Right atrium auricular region (tissue), 2 donors: ENCODE measurements around the gene ATP1B3. TPM values are rescaled to one million over a fixed set of nuclear protein-coding genes. Genes with fewer than 3 reads are reported as not detected.

Experiments
- DNase-seq: peaks from one replicate; pipeline ENCODE4 v3.0.0-alpha.2; 2019; ENCODE audit warnings: low spot score
- H3K27ac ChIP-seq, 2 donors: fragments of 200-600 bp; sonication (generic); 1 replicate in 1 of 2; 2 replicates in 1 of 2; pipeline ENCODE4 v1.5.1; 2016 to 2019
- H3K27me3 ChIP-seq, 2 donors: fragments of 200-600 bp; sonication (generic); one replicate each; pipeline versions ENCODE4 v1.5.1 to v1.6.0; 2017 to 2019
- H3K36me3 ChIP-seq: fragments of 200-600 bp; sonication (generic); one replicate; pipeline ENCODE4 v1.5.1; 2016
- H3K4me1 ChIP-seq, 2 donors: fragments of 200-600 bp; sonication (generic); one replicate each; pipeline versions ENCODE4 v1.5.1 to v1.6.0; 2017 to 2019
- H3K4me3 ChIP-seq, 2 donors: fragments of 200-600 bp; sonication (generic); 1 replicate in 1 of 2; 2 replicates in 1 of 2; pipeline ENCODE4 v1.5.1; 2017 to 2019; ENCODE audit warnings: mild to moderate bottlenecking in 1 of 2, moderate library complexity in 1 of 2
- H3K9me3 ChIP-seq, 2 donors: fragments of 200-600 bp; sonication (generic); one replicate each; pipeline ENCODE4 v1.5.1; 2019
- CTCF ChIP-seq, 2 donors: fragments of 200-600 bp; sonication (generic); IDR thresholded peaks; one replicate each; pipeline ENCODE4 v1.5.1; 2019; ENCODE audit warnings: antibody characterized with exemption in 2 of 2
- total RNA-seq, 2 donors: library from RNA; depleted of rRNA; stranded (reverse); fragments of >200 nt; gene quantifications; one replicate each; pipeline ENCODE4 v1.1.0, GENCODE V29; 2016

The ATP1B3 gene
- total RNA-seq, 2 donors from 2014 or later: 33.7 to 44.7 TPM

- Histone ChIP-seq H3K4me3 (no peak overlapping the region), H3K36me3 (no peaks in the 10 kb centered on the region), H3K9me3 (no peaks in the 10 kb centered on the region), H3K27me3 (no peaks in the 10 kb centered on the region), H3K27ac (peak overlapping the region; percentile 4 to 8), H3K4me1 (peaks cover 0 to 22% of the 10 kb centered on the region in 2 donors)
- TF ChIP-seq CTCF (IDR thresholded peaks at IDR 0.05): no peak
- DNase-seq: no peak
These were observed 15.5 kb upstream of the ATP1B3 start for GRCh38 chr3:141860766-141861513.

GRCh38 chr3:141862279-141862816 lies 14.1 kb upstream of the ATP1B3 start:
- no peaks in the 10 kb centered on the region for H3K9me3 ChIP-seq
- no peak overlapping the region for H3K27ac ChIP-seq
- H3K4me3 ChIP-seq: no peak overlapping the region
- no peaks in the 10 kb centered on the region for H3K27me3 ChIP-seq
- no peaks in the 10 kb centered on the region for H3K36me3 ChIP-seq
- TF ChIP-seq CTCF (IDR thresholded peaks at IDR 0.05): no peak
- no peak for DNase-seq
- peaks cover 0 to 22% of the 10 kb centered on the region in 2 donors for H3K4me1 ChIP-seq

- peaks cover 0 to 22% of the 10 kb centered on the region in 2 donors for H3K4me1 ChIP-seq
- H3K4me3 ChIP-seq: no peak overlapping the region
- no peaks in the 10 kb centered on the region for H3K36me3 ChIP-seq
- no peaks in the 10 kb centered on the region for H3K27me3 ChIP-seq
- no peak for TF ChIP-seq CTCF (IDR thresholded peaks at IDR 0.05)
- no peaks in the 10 kb centered on the region for H3K9me3 ChIP-seq
- DNase-seq: no peak
- H3K27ac ChIP-seq: no peak overlapping the region
These were observed 13.0 kb upstream of the ATP1B3 start for GRCh38 chr3:141863491-141863890.

GRCh38 chr3:141864281-141864970 lies 12.0 kb upstream of the ATP1B3 start:
- TF ChIP-seq CTCF (IDR thresholded peaks at IDR 0.05): no peak
- Histone ChIP-seq H3K27ac (no peak overlapping the region), H3K4me3 (no peak overlapping the region), H3K9me3 (no peaks in the 10 kb centered on the region), H3K27me3 (no peaks in the 10 kb centered on the region), H3K36me3 (no peaks in the 10 kb centered on the region), H3K4me1 (peaks cover 0 to 21% of the 10 kb centered on the region in 2 donors)
- no peak for DNase-seq

- H3K27me3 ChIP-seq: no peaks in the 10 kb centered on the region
- H3K4me3 ChIP-seq: no peak overlapping the region
- no peaks in the 10 kb centered on the region for H3K36me3 ChIP-seq
- DNase-seq: no peak
- no peak overlapping the region for H3K27ac ChIP-seq
- TF ChIP-seq CTCF (IDR thresholded peaks at IDR 0.05): no peak
- peaks cover 0 to 14% of the 10 kb centered on the region in 2 donors for H3K4me1 ChIP-seq
- no peaks in the 10 kb centered on the region for H3K9me3 ChIP-seq
These were observed 11.3 kb upstream of the ATP1B3 start for GRCh38 chr3:141865101-141865500.
